ENCODE results near the gene IFT43.
A peak's percentile ranks its signal among the peaks of the same experiment; 100 is the strongest.

The IFT43 gene

GRCh38 chr14:75985618-75986438 lies at the start of gene IFT43:
TSS of gene IFT43 (plus strand) at chr14:75985763. CDS start at chr14:75985787, 24 bp downstream.
- in situ Hi-C loops (cut with HindIII; ENCODE audit: low pct_ligation_motif_present, low pct_unique_long_range_greater_than_20kb, low sequenced_read_pairs): no loop called here
- DNase-seq: peak; percentile 65

- in situ Hi-C loops (cut with HindIII; ENCODE audit: low pct_ligation_motif_present, low pct_unique_long_range_greater_than_20kb, low sequenced_read_pairs): no loop called here
- no peak for DNase-seq
These were observed 46.4 kb upstream of the IFT43 start for GRCh38 chr14:75939200-75939599.

GRCh38 chr14:75941030-75941429 lies 44.5 kb upstream of the IFT43 start:
- DNase-seq: no peak
- in situ Hi-C loops (cut with HindIII; ENCODE audit: low pct_ligation_motif_present, low pct_unique_long_range_greater_than_20kb, low sequenced_read_pairs): no loop called here

- in situ Hi-C loops (cut with HindIII; ENCODE audit: low pct_ligation_motif_present, low pct_unique_long_range_greater_than_20kb, low sequenced_read_pairs): no loop called here
These were observed 40.8 kb upstream of the IFT43 start for GRCh38 chr14:75944607-75945241.

GRCh38 chr14:75946785-75947184 lies 38.8 kb upstream of the IFT43 start:
- no peak for DNase-seq
- in situ Hi-C loops (cut with HindIII; ENCODE audit: low pct_ligation_motif_present, low pct_unique_long_range_greater_than_20kb, low sequenced_read_pairs): no loop called here

More at GRCh38 chr14:75944607-75945241, 40.8 kb upstream of the IFT43 start:
- no peak for DNase-seq

- no peak for DNase-seq
- in situ Hi-C loops (cut with HindIII; ENCODE audit: low pct_ligation_motif_present, low pct_unique_long_range_greater_than_20kb, low sequenced_read_pairs): no loop called here
These were observed 33.1 kb upstream of the IFT43 start for GRCh38 chr14:75952489-75952888.

- DNase-seq: no peak
- in situ Hi-C loops (cut with HindIII; ENCODE audit: low pct_ligation_motif_present, low pct_unique_long_range_greater_than_20kb, low sequenced_read_pairs): no loop called here
These were observed 26.5 kb upstream of the IFT43 start for GRCh38 chr14:75959031-75959430.

- in situ Hi-C loops (cut with HindIII; ENCODE audit: low pct_ligation_motif_present, low pct_unique_long_range_greater_than_20kb, low sequenced_read_pairs): no loop called here
- DNase-seq: no peak
These were observed 25.3 kb upstream of the IFT43 start for GRCh38 chr14:75960231-75960630.

- in situ Hi-C loops (cut with HindIII; ENCODE audit: low pct_ligation_motif_present, low pct_unique_long_range_greater_than_20kb, low sequenced_read_pairs): no loop called here
These were observed 23.9 kb upstream of the IFT43 start for GRCh38 chr14:75961662-75962061.

GRCh38 chr14:75967866-75968265 lies 17.7 kb upstream of the IFT43 start:
- in situ Hi-C loops (cut with HindIII; ENCODE audit: low pct_ligation_motif_present, low pct_unique_long_range_greater_than_20kb, low sequenced_read_pairs): no loop called here
- no peak for DNase-seq

More at GRCh38 chr14:75961662-75962061, 23.9 kb upstream of the IFT43 start:
- no peak for DNase-seq

- no peak for DNase-seq
- in situ Hi-C loops (cut with HindIII; ENCODE audit: low pct_ligation_motif_present, low pct_unique_long_range_greater_than_20kb, low sequenced_read_pairs): no loop called here
These were observed 17.1 kb upstream of the IFT43 start for GRCh38 chr14:75968456-75968855.

- no peak for DNase-seq
- in situ Hi-C loops (cut with HindIII; ENCODE audit: low pct_ligation_motif_present, low pct_unique_long_range_greater_than_20kb, low sequenced_read_pairs): no loop called here
These were observed 16.4 kb upstream of the IFT43 start for GRCh38 chr14:75969126-75969525.

- in situ Hi-C loops (cut with HindIII; ENCODE audit: low pct_ligation_motif_present, low pct_unique_long_range_greater_than_20kb, low sequenced_read_pairs): no loop called here
- no peak for DNase-seq
These were observed 15.7 kb upstream of the IFT43 start for GRCh38 chr14:75969891-75970290.

- in situ Hi-C loops (cut with HindIII; ENCODE audit: low pct_ligation_motif_present, low pct_unique_long_range_greater_than_20kb, low sequenced_read_pairs): no loop called here
These were observed 14.6 kb upstream of the IFT43 start for GRCh38 chr14:75970989-75971388.

GRCh38 chr14:75971509-75971908 lies 14.1 kb upstream of the IFT43 start:
- DNase-seq: no peak
- in situ Hi-C loops (cut with HindIII; ENCODE audit: low pct_ligation_motif_present, low pct_unique_long_range_greater_than_20kb, low sequenced_read_pairs): no loop called here

More at GRCh38 chr14:75970989-75971388, 14.6 kb upstream of the IFT43 start:
- no peak for DNase-seq

- no peak for DNase-seq
- in situ Hi-C loops (cut with HindIII; ENCODE audit: low pct_ligation_motif_present, low pct_unique_long_range_greater_than_20kb, low sequenced_read_pairs): no loop called here
These were observed 12.7 kb upstream of the IFT43 start for GRCh38 chr14:75972801-75973421.

- in situ Hi-C loops (cut with HindIII; ENCODE audit: low pct_ligation_motif_present, low pct_unique_long_range_greater_than_20kb, low sequenced_read_pairs): no loop called here
- no peak for DNase-seq
These were observed 8.6 kb upstream of the IFT43 start for GRCh38 chr14:75976826-75977581.

- in situ Hi-C loops (cut with HindIII; ENCODE audit: low pct_ligation_motif_present, low pct_unique_long_range_greater_than_20kb, low sequenced_read_pairs): no loop called here
- DNase-seq: no peak
These were observed 8.0 kb upstream of the IFT43 start for GRCh38 chr14:75977582-75977943.

GRCh38 chr14:75978249-75978731 lies 7.3 kb upstream of the IFT43 start:
- no peak for DNase-seq
- in situ Hi-C loops (cut with HindIII; ENCODE audit: low pct_ligation_motif_present, low pct_unique_long_range_greater_than_20kb, low sequenced_read_pairs): no loop called here

All from ACHN (cell line).